GM19023 (cell line): ENCODE measurements around the gene KISS1R.
"Not testable (repeated sequence)": the region's sequence is repeated elsewhere in the genome, so short reads cannot be mapped to it uniquely, and the experiment has no call there.

Experiments
- ATAC-seq: cut with Tn5 transposase; IDR thresholded peaks from one replicate; pipeline ENCODE4 v1.9.1; 2021; ENCODE audit warnings: mild to moderate bottlenecking, moderate library complexity; ENCODE audit not compliant: unreplicated experiment

The KISS1R gene

GRCh38 chr19:881385-882071, 35.6 kb upstream of the KISS1R start:
- no peak for ATAC-seq

GRCh38 chr19:882871-883497, 34.1 kb upstream of the KISS1R start:
- no peak for ATAC-seq

- ATAC-seq, result no peak
Measured at GRCh38 chr19:883661-884211, 33.4 kb upstream of the KISS1R start.

- ATAC-seq, result no peak
Measured at GRCh38 chr19:884420-885211, 32.5 kb upstream of the KISS1R start.

- no peak for ATAC-seq
Measured at GRCh38 chr19:885536-886224, 31.5 kb upstream of the KISS1R start.

DNA sequence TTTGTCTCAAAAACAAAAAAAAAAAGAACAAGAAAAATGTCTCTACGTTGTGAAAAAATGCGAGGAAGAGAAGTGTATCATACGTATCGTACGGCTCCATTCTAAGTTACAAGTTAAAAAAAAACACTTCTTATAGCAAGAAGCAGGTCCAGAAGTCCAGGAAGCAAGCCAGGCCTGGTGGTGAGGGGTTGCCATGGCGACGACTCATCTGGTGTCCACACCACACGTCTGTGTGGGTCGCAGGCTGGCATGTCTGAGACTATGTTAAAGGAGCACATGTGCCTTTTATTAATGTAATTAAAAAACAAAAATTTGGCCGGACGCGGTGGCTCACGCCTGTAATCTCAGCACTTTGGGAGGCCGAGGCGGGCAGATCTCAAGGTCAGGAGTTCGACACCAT, 30.1 kb upstream of the KISS1R start:
- ATAC-seq, result no peak

GRCh38 chr19:887599-887998, 29.5 kb upstream of the KISS1R start:
- ATAC-seq, result no peak

DNA sequence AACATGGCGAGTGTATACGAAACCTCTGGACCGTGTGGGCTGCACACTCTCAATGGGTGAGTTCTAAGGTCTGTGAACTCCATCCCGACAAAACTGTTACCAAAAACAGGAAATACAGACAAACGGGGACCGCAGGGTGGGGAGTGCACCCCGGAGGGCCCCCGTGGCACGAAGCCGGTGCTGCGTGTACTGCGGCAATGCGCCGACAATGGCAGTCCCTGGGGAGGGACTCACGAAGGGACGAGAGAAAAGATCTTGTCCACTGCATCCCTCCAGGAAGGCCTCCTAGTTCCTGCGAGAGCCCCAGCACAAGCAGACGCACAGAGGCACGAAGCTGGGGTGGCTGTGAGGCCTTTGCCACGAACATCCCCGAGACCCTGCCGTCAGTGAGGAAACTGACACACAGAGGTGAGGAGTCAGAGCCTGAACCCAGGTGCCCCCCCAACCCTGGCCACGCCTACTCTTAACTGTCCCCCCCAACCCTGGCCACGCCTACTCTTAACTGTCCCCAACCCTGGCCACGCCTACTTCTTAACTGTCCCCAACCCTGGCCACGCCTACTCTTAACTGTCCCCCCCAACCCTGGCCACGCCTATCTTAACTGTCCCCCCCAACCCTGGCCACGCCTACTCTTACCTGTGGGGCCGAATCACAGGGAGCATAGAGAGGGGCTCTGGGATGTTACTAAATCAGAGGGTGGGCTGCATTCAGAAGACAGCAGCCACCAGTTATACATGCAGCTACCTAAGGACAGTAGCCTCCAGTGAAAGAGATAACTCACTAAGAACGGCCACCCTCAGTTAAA, 28.4 kb upstream of the KISS1R start:
- no peak for ATAC-seq

DNA sequence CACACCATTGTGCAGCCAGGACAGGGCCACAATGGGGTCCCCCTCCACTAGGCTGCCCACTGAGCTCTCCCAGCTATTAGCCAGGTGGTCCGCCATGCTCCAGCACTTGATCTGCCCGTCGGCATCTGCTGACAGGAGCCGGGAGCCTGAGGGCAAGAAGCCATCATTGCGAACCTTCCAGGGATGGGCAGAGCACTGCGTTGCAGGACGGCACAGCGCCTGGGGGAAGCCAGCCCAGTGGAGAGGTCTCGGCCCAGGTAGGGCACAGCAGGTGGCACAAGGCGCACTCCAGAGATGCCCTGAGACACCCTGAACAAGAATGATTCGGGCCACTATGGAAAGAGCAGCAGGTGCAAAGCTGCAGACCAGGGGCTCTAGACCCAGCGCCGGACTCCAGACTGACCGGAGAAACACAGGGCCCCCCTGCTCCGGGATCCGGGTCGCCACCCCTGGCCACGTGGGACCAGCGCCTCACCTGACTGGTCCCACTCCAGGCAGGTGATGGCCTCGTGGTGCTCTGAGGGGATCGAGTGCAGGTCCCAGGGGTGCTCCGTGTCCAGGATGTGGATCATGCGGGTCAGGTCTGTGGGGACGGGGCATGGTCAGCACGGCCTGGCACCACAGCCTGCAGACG, 27.4 kb upstream of the KISS1R start:
- no peak for ATAC-seq

DNA sequence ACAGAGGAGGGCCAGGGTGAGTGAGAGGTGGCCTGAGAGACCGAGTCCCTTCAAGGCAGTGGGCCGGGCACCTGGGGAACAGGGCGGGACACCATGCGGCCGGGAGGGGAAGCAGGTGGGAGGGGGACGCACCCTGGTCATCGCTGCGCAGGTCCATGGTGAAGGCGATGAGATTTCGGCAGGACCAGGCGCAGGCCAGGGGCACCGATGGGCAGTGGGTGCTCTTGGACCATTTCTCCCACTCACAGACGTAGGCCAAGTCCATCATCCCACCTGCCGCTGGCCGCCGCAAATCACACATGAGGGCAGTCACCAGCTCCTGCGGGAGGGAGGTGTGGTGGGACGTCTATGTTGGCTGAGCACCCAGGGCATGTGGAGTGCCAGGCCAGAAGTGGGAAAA, 26.3 kb upstream of the KISS1R start:
- no peak for ATAC-seq

DNA sequence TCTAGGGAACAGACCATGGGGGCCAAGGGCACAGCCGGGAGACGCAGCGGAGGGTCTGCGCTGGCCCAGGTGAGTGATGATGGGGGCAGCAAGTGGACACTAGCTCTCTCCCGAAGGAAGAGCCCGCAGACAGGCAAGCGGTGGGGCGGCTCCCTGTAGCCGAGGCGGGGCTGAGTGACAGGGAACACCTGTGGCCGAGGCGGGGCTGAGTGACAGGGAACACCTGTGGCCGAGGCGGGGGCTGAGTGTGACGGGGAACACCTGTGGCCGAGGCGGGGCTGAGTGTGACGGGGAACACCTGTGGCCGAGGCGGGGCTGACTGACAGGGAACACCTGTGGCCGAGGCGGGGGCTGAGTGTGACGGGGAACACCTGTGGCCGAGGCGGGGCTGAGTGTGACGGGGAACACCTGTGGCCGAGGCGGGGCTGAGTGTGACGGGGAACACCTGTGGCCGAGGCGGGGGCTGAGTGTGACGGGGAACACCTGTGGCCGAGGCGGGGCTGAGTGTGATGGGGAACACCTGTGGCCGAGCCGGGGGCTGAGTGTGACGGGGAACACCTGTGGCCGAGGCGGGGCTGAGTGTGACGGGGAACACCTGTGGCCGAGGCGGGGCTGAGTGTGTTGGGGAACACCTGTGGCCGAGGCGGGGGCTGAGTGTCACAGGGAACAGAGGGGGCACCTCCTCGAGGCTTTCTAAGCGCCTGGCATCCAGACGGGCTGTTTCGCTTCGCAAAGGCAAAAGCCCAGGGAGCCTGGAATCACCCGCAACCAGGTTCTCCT, 25.5 kb upstream of the KISS1R start:
- not testable (repeated sequence) for ATAC-seq

GRCh38 chr19:892243-892893, 24.8 kb upstream of the KISS1R start:
- no peak for ATAC-seq

DNA sequence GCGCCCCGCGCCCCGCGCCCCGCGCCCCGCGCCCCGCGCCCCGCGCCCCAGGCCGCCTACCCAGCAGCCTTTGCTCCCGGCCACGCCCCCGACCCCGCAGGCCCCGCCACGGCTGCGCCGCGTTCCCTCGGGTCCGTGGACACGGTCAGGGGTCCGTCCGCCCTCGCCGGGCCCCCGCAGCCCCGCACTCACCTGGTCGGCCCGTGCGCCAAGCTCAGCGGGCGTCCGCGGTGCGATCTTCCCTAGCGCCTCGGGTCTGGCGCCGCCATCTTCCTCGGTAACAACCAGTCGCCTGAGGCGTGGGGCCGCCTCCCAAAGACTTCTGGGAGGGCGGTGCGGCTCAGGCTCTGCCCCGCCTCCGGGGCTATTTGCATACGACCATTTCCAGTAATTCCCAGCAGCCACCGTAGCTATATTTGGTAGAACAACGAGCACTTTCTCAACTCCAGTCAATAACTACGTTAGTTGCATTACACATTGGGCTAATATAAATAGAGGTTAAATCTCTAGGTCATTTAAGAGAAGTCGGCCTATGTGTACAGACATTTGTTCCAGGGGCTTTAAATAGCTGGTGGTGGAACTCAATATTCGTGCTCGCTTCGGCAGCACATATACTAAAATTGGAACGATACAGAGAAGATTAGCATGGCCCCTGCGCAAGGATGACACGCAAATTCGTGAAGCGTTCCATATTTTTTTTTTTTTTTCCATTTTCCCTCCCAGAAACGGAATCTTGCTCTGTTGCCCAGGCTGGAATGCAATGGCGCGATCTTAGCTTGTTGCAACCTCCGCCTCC, 24.0 kb upstream of the KISS1R start, which contains the start of the genes MED16 and RNU6-9:
Gene MED16, minus strand, starts transcription at position 294 of the 796 bp plus-strand sequence. CDS start 2,056 bp downstream, outside the sequence.
Gene RNU6-9, plus strand, starts transcription at position 591 of the 796 bp plus-strand sequence.
- peak; percentile 65 for ATAC-seq

- no peak for ATAC-seq
Measured at GRCh38 chr19:896434-896833, 20.7 kb upstream of the KISS1R start.

- ATAC-seq, result no peak
Measured at GRCh38 chr19:896999-897398, 20.1 kb upstream of the KISS1R start.

- ATAC-seq, result no peak
Measured at GRCh38 chr19:897442-898039, 19.6 kb upstream of the KISS1R start.

GRCh38 chr19:898663-899062, 18.5 kb upstream of the KISS1R start:
- no peak for ATAC-seq
